Measurements from ENCODE around the gene SPON1. TPM values are rescaled to one million over a fixed set of nuclear protein-coding genes. Genes with fewer than 3 reads are reported as not detected.

Gene SPON1
- total RNA-seq, 1 experiment from 2014 or later: 0.20 TPM

DNA sequence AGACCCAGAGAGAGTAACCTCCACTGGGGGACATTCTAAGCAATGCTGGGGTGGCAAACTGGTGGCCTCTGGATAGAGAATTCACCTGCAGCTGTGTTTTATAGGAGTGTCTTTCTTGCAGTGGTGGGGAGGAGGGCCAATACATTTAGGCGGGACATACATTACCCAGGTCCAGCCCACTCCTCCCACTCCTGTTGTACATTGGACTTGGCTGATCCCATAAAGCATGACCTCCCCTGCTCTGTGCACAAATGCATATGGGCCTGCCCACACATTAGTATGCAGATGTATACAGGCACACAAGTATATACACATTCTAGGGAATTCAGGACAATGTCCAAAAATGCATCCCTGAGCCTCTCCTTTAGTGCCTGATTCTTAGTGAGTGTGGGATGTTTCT, 297.4 kb downstream of the SPON1 start:
- WGBS (ENCODE audit: extremely low coverage, insufficient read length, low lambda C conversion rate): no CpG with 5 or more reads among the region's 1 CpG

More for the DNA sequence above, 297.4 kb downstream of the SPON1 start:
- H3K23ac ChIP-seq (ENCODE audit: insufficient read length, low read depth, low read length): no peak overlapping the region
- no peak overlapping the region for H3K14ac ChIP-seq (ENCODE audit: insufficient read depth, low read length)
- H3K4ac ChIP-seq (ENCODE audit: low read depth, low read length): no peak overlapping the region
- no peaks in the 10 kb centered on the region for H3K79me2 ChIP-seq (ENCODE audit: insufficient read depth, low read length)
- H2AK5ac ChIP-seq (ENCODE audit: insufficient read length, low read length): no peak overlapping the region
- TF ChIP-seq CTCF (conservative IDR thresholded peaks at IDR 0.05): no peak
- H3K27me3 ChIP-seq (ENCODE audit: insufficient read depth, low read length): no peaks in the 10 kb centered on the region
- H3K27ac ChIP-seq (ENCODE audit: insufficient read length, low read depth, low read length): no peak overlapping the region
- H3K9ac ChIP-seq (ENCODE audit: extremely low read depth, insufficient read length, low read length): no peak overlapping the region
- no peak overlapping the region for H2BK15ac ChIP-seq (ENCODE audit: low read depth, low read length)
- no peaks in the 10 kb centered on the region for H3K23me2 ChIP-seq (ENCODE audit: insufficient read length, low read depth, low read length, poor library complexity, severe bottlenecking)
- no peak overlapping the region for H3K4me3 Mint-ChIP-seq
- H3K56ac ChIP-seq (ENCODE audit: insufficient read length, low read depth, low read length): no peak overlapping the region
- peaks cover 6 to 13% (median 13%) of the 10 kb centered on the region in 3 experiments for H3K36me3 Mint-ChIP-seq (ENCODE audit: insufficient read depth in 1 of 3, low read depth in 3 of 3)
- H3K9me3 Mint-ChIP-seq: peaks cover 7 to 20% of the 10 kb centered on the region in 2 experiments; a peak in 4 of 5 replicates
- H4K8ac ChIP-seq (replicated peaks; ENCODE audit: insufficient read length, low read depth, low read length): no peak overlapping the region
- H3K9me3 ChIP-seq (ENCODE audit: control insufficient read depth, low read depth, low read length): no peaks in the 10 kb centered on the region
- DNase-seq: no peak
- H3K27ac Mint-ChIP-seq: no peak overlapping the region
- no peak overlapping the region for H3K18ac ChIP-seq (ENCODE audit: insufficient read length, low read depth, low read length)
- H2AFZ ChIP-seq (ENCODE audit: low read length): no peak overlapping the region
- no peaks in the 10 kb centered on the region for H4K20me1 ChIP-seq (ENCODE audit: control insufficient read depth, insufficient read depth, insufficient read length)
- no peak overlapping the region for H2BK12ac ChIP-seq (ENCODE audit: insufficient read length, low read depth, low read length)
- H3K4me1 ChIP-seq (ENCODE audit: insufficient read depth, low read length): no peaks in the 10 kb centered on the region
- no peaks in the 10 kb centered on the region for H3K79me1 ChIP-seq (ENCODE audit: insufficient read depth, low read depth, low read length, poor library complexity, severe bottlenecking)
- no peak overlapping the region for H3K4me2 ChIP-seq (ENCODE audit: insufficient read depth, insufficient read length, low read length)
- H3T11ph ChIP-seq (ENCODE audit: low read length): no peak overlapping the region
- no peak overlapping the region for H2BK5ac ChIP-seq (ENCODE audit: insufficient read length, low read length)
- no peak overlapping the region for H4K91ac ChIP-seq (ENCODE audit: insufficient read length, low read depth, low read length)
- H3K27me3 Mint-ChIP-seq (ENCODE audit: low read depth): peaks cover 10% of the 10 kb centered on the region
- H3K4me1 Mint-ChIP-seq: no peaks in the 10 kb centered on the region
- H2BK20ac ChIP-seq (ENCODE audit: low read depth, low read length, poor library complexity, severe bottlenecking): no peak overlapping the region
- no peak overlapping the region for H4K5ac ChIP-seq (ENCODE audit: insufficient read length, low read depth, low read length)
- H2BK120ac ChIP-seq (ENCODE audit: low read depth, low read length, poor library complexity, severe bottlenecking): no peak overlapping the region

Data from H9 (cell line).